ENCODE results near the gene LCN10. TPM values are rescaled to one million over a fixed set of nuclear protein-coding genes. Genes with fewer than 3 reads are reported as not detected.
A peak's percentile ranks its signal among the peaks of the same experiment; 100 is the strongest.

Gene LCN10
- total and polyA plus RNA-seq, 9 of the 15 experiments (the other 6 are each of a cell fraction or from before 2014, with no cell fraction given): 0.10 to 0.21 (median 0.14) TPM; not detected in 6

DNA sequence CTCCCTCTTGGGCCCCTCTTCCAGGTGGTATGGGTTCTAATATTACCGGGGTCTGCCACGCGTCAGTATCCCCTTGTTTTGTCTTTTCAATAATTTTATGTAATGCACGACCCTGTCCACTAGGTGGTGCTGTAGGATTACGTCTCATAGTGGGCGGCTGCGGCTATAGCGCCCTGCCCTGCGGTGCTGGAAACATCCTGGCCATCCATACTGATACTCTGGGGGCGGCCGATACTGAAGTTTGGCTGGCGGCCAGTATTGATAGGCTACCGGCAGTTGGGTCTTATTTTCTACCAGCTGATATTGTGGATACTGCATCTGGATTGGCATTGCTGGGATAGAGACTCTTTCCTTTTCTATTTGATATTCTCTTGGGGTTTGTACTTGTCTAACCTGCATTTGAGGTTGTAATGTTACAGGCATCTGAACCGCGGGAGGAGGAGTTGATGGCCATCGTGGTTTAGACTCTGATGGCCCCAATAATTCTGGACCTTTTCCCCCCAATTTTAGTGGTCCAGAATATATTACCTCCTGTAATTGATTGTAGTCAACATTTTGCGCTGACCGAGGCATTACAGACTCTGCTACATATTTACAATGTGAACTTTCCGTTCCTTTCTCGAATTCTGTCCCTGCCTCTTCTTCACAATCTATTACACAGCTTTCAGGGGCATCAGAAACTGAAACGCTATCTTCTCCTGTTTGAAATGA, 45.1 kb upstream of the LCN10 start (continued):
- no peak for TF ChIP-seq MEF2A (IDR thresholded peaks at IDR 0.05; ENCODE audit: control insufficient read depth, low read depth, low read length)
- TF ChIP-seq ETS2 (tag; IDR thresholded peaks at IDR 0.05; ENCODE audit: borderline replicate concordance, poor library complexity, severe bottlenecking): no peak
- TF ChIP-seq POLR2G (IDR thresholded peaks at IDR 0.05; ENCODE audit: low read depth, low read length): no peak
- no peak for TF ChIP-seq CBX1 (IDR thresholded peaks at IDR 0.05; ENCODE audit: low read depth)
- no peak; the same call in 1 of the 2 replicates for TF ChIP-seq ETV5 (CRISPR knock-in tag; IDR thresholded peaks at IDR 0.05; ENCODE audit: low read depth)
- TF ChIP-seq, protein P1, sequence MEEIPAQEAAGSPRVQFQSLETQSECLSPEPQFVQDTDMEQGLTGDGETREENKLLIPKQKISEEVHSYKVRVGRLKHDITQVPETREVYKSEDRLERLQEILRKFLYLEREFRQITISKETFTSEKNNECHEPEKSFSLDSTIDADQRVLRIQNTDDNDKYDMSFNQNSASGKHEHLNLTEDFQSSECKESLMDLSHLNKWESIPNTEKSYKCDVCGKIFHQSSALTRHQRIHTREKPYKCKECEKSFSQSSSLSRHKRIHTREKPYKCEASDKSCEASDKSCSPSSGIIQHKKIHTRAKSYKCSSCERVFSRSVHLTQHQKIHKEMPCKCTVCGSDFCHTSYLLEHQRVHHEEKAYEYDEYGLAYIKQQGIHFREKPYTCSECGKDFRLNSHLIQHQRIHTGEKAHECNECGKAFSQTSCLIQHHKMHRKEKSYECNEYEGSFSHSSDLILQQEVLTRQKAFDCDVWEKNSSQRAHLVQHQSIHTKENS (CRISPR knock-in tag; IDR thresholded peaks at IDR 0.05): no peak
- no peak for TF ChIP-seq IRF2 (CRISPR knock-in tag; IDR thresholded peaks at IDR 0.05)
- TF ChIP-seq RBM39 (optimal IDR thresholded peaks at IDR 0.05; ENCODE audit: low read depth, low read length): no peak
- no peak for TF ChIP-seq ZNF778 (CRISPR knock-in tag; IDR thresholded peaks at IDR 0.05)
- no peak for TF ChIP-seq PHB2 (IDR thresholded peaks at IDR 0.05; ENCODE audit: low read depth)
- TF ChIP-seq ZNF668 (CRISPR knock-in tag; IDR thresholded peaks at IDR 0.05): no peak
- TF ChIP-seq PHB (CRISPR knock-in tag; IDR thresholded peaks at IDR 0.05): no peak
- TF ChIP-seq BACH1 (tag; IDR thresholded peaks at IDR 0.05): no peak
- no peak for TF ChIP-seq ZNF253 (CRISPR knock-in tag; conservative IDR thresholded peaks at IDR 0.05)
- TF ChIP-seq, protein P2, sequence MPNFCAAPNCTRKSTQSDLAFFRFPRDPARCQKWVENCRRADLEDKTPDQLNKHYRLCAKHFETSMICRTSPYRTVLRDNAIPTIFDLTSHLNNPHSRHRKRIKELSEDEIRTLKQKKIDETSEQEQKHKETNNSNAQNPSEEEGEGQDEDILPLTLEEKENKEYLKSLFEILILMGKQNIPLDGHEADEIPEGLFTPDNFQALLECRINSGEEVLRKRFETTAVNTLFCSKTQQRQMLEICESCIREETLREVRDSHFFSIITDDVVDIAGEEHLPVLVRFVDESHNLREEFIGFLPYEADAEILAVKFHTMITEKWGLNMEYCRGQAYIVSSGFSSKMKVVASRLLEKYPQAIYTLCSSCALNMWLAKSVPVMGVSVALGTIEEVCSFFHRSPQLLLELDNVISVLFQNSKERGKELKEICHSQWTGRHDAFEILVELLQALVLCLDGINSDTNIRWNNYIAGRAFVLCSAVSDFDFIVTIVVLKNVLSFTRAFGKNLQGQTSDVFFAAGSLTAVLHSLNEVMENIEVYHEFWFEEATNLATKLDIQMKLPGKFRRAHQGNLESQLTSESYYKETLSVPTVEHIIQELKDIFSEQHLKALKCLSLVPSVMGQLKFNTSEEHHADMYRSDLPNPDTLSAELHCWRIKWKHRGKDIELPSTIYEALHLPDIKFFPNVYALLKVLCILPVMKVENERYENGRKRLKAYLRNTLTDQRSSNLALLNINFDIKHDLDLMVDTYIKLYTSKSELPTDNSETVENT (CRISPR knock-in tag; IDR thresholded peaks at IDR 0.05): no peak
- TF ChIP-seq POLR2H (tag; IDR thresholded peaks at IDR 0.05; ENCODE audit: low read depth): no peak
- TF ChIP-seq ZNF77 (CRISPR knock-in tag; IDR thresholded peaks at IDR 0.05): no peak
- TF ChIP-seq, protein P3, sequence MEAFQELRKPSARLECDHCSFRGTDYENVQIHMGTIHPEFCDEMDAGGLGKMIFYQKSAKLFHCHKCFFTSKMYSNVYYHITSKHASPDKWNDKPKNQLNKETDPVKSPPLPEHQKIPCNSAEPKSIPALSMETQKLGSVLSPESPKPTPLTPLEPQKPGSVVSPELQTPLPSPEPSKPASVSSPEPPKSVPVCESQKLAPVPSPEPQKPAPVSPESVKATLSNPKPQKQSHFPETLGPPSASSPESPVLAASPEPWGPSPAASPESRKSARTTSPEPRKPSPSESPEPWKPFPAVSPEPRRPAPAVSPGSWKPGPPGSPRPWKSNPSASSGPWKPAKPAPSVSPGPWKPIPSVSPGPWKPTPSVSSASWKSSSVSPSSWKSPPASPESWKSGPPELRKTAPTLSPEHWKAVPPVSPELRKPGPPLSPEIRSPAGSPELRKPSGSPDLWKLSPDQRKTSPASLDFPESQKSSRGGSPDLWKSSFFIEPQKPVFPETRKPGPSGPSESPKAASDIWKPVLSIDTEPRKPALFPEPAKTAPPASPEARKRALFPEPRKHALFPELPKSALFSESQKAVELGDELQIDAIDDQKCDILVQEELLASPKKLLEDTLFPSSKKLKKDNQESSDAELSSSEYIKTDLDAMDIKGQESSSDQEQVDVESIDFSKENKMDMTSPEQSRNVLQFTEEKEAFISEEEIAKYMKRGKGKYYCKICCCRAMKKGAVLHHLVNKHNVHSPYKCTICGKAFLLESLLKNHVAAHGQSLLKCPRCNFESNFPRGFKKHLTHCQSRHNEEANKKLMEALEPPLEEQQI (IDR thresholded peaks at IDR 0.05): no peak
- TF ChIP-seq CREM (IDR thresholded peaks at IDR 0.05; ENCODE audit: low read depth): peak; percentile 51
- TF ChIP-seq KLF16 (IDR thresholded peaks at IDR 0.05): 0 out of 2 replicates have a peak, but pooled peaks have one; percentile 40
- TF ChIP-seq SNRNP70 (optimal IDR thresholded peaks at IDR 0.05; ENCODE audit: low read depth, low read length): no peak
- TF ChIP-seq, protein P4, sequence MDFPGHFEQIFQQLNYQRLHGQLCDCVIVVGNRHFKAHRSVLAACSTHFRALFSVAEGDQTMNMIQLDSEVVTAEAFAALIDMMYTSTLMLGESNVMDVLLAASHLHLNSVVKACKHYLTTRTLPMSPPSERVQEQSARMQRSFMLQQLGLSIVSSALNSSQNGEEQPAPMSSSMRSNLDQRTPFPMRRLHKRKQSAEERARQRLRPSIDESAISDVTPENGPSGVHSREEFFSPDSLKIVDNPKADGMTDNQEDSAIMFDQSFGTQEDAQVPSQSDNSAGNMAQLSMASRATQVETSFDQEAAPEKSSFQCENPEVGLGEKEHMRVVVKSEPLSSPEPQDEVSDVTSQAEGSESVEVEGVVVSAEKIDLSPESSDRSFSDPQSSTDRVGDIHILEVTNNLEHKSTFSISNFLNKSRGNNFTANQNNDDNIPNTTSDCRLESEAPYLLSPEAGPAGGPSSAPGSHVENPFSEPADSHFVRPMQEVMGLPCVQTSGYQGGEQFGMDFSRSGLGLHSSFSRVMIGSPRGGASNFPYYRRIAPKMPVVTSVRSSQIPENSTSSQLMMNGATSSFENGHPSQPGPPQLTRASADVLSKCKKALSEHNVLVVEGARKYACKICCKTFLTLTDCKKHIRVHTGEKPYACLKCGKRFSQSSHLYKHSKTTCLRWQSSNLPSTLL (IDR thresholded peaks at IDR 0.05): no peak
